H1 (cell line): Measurements from ENCODE around the gene ZNF484. TPM values are rescaled to one million over a fixed set of nuclear protein-coding genes. Genes with fewer than 3 reads are reported as not detected.
"Not testable (repeated sequence)": the region's sequence is repeated elsewhere in the genome, so short reads cannot be mapped to it uniquely, and the experiment has no call there.

Experiments used
- CTCF ChIA-PET: fragments of 300-600 bp; sonication (Branson Sonifier 250); formaldehyde crosslinking; loops from one replicate; lab custom pipeline; 2021; ENCODE audit not compliant: partially characterized antibody; lab: Charles Lee
- POLR2A ChIA-PET: fragments of 300-600 bp; sonication (Branson Sonifier 250); formaldehyde crosslinking; loops from one replicate; lab custom pipeline; 2021; ENCODE audit warnings: inconsistent platforms; ENCODE audit not compliant: partially characterized antibody; lab: Charles Lee
- DNase-seq, 2 experiments: peaks; one replicate each; pipeline versions ENCODE4 v3.0.0 to v3.0.0-alpha.2; 2010 to 2022; ENCODE audit warnings: low spot score in 2 of 2, low read depth in 1 of 2, mixed read lengths in 1 of 2
- FAIRE-seq: peaks from 2 replicates; lab custom pipeline; 2011; peaks lifted over from hg19 to GRCh38; lab: Jason Lieb, UNC
- H2AFZ ChIP-seq: 2 replicates; pipeline ENCODE4 v1.8.1; 2012; ENCODE audit warnings: low read length, inconsistent platforms
- H2AK5ac ChIP-seq: 2 replicates; pipeline ENCODE4 v1.6.1; 2013; ENCODE audit warnings: low read depth, low read length
- H2BK120ac ChIP-seq: replicated peaks from 2 replicates; pipeline ENCODE3; 2013; ENCODE audit warnings: low read depth, low read length, inconsistent platforms
- H2BK12ac ChIP-seq: 2 replicates; pipeline ENCODE4 v1.6.1; 2013; ENCODE audit warnings: low read depth, low read length
- H2BK15ac ChIP-seq: 2 replicates; pipeline ENCODE4 v1.6.1; 2013; ENCODE audit warnings: low read length
- H2BK20ac ChIP-seq: 2 replicates; pipeline ENCODE4 v1.6.1; 2013; ENCODE audit warnings: low read length
- H2BK5ac ChIP-seq: 2 replicates; pipeline ENCODE4 v1.6.1; 2013; ENCODE audit warnings: low read depth, low read length
- H3K14ac ChIP-seq: 2 replicates; pipeline ENCODE4 v1.6.1; 2013; ENCODE audit warnings: inconsistent platforms; ENCODE audit not compliant: insufficient read length
- H3K18ac ChIP-seq: 2 replicates; pipeline ENCODE4 v1.6.1; 2013; ENCODE audit warnings: low read length; ENCODE audit errors: extremely low read depth
- H3K23ac ChIP-seq: 2 replicates; pipeline ENCODE4 v1.6.1; 2013; ENCODE audit warnings: inconsistent platforms; ENCODE audit not compliant: insufficient read length
- H3K23me2 ChIP-seq: 2 replicates; pipeline ENCODE4 v1.6.1; 2013; ENCODE audit warnings: low read depth, low read length
- H3K27ac ChIP-seq: 2 replicates; pipeline ENCODE4 v1.6.1; 2011; ENCODE audit warnings: low read depth, low read length, inconsistent platforms
- H3K27me3 ChIP-seq, 4 experiments: replicated peaks in 1 of 4; 1 replicate in 1 of 4; 2 replicates in 3 of 4; pipeline versions ENCODE4 v1.6.1 to v1.8.1; 2011 to 2013; ENCODE audit warnings: low read length in 3 of 4, mild to moderate bottlenecking in 3 of 4, inconsistent platforms in 2 of 4, mixed read lengths in 2 of 4, moderate library complexity in 1 of 4; ENCODE audit not compliant: control insufficient read depth in 3 of 4, insufficient read depth in 3 of 4; ENCODE audit errors: extremely low read depth in 1 of 4
- H3K36me3 ChIP-seq, 4 experiments: 2 replicates each; pipeline versions ENCODE4 v1.6.1 to v1.8.1; 2011 to 2013; ENCODE audit warnings: mild to moderate bottlenecking in 4 of 4, low read length in 3 of 4, moderate library complexity in 2 of 4, control low read depth in 1 of 4, inconsistent platforms in 1 of 4; ENCODE audit not compliant: insufficient read depth in 4 of 4, control insufficient read depth in 2 of 4
- H3K4ac ChIP-seq: replicated peaks from 2 replicates; pipeline ENCODE3; 2013; ENCODE audit warnings: low read length, low read depth, mixed read lengths, inconsistent platforms; ENCODE audit not compliant: insufficient read length
- H3K4me1 ChIP-seq, 4 experiments: replicated peaks in 1 of 4; 1 replicate in 1 of 4; 2 replicates in 3 of 4; pipeline versions ENCODE4 v1.6.1 to v1.8.1; 2011 to 2013; ENCODE audit warnings: low read length in 3 of 4, inconsistent platforms in 2 of 4, mixed read lengths in 1 of 4; ENCODE audit not compliant: insufficient read depth in 4 of 4, control insufficient read depth in 3 of 4
- H3K4me2 ChIP-seq, 2 experiments: 2 replicates each; pipeline versions ENCODE4 v1.6.1 to v1.8.1; 2011 to 2013; ENCODE audit warnings: low read depth in 2 of 2, low read length in 2 of 2, control low read depth in 1 of 2, inconsistent platforms in 1 of 2, mild to moderate bottlenecking in 1 of 2; ENCODE audit not compliant: insufficient read depth in 1 of 2
- H3K4me3 ChIP-seq, 4 experiments: fragments of 200-600, 300-600 bp in 1 of 4; sonication (generic), shearing (Covaris generic), sonication (Bioruptor Twin) in 1 of 4; 2 replicates each; pipeline versions ENCODE4 v1.5.1 to v1.8.1; 2011 to 2016; ENCODE audit warnings: low read length in 4 of 4, low read depth in 3 of 4, control low read depth in 2 of 4, inconsistent platforms in 2 of 4, mild to moderate bottlenecking in 2 of 4, mixed read lengths in 1 of 4, moderate library complexity in 1 of 4; ENCODE audit not compliant: insufficient read depth in 2 of 4; ENCODE audit errors: extremely low read depth in 1 of 4
- H3K56ac ChIP-seq: replicated peaks from 2 replicates; pipeline ENCODE3; 2013; ENCODE audit warnings: low read depth, mild to moderate bottlenecking, mixed read lengths, low read length, inconsistent platforms; ENCODE audit not compliant: insufficient read length
- H3K79me1 ChIP-seq: 2 replicates; pipeline ENCODE4 v1.6.1; 2013; ENCODE audit warnings: low read depth, low read length, control low read depth
- H3K79me2 ChIP-seq, 2 experiments: 2 replicates each; pipeline versions ENCODE4 v1.6.1 to v1.8.1; 2012 to 2013; ENCODE audit warnings: low read length in 2 of 2, mild to moderate bottlenecking in 2 of 2, inconsistent platforms in 1 of 2; ENCODE audit not compliant: insufficient read depth in 2 of 2, control insufficient read depth in 1 of 2
- H3K9ac ChIP-seq, 4 experiments: replicated peaks in 1 of 4; 1 replicate in 1 of 4; 2 replicates in 3 of 4; pipeline versions ENCODE4 v1.6.1 to v1.8.1; 2011 to 2013; ENCODE audit warnings: low read depth in 3 of 4, low read length in 3 of 4, control low read depth in 2 of 4, mild to moderate bottlenecking in 2 of 4, moderate library complexity in 2 of 4, inconsistent platforms in 1 of 4; ENCODE audit errors: extremely low read depth in 1 of 4
- H3K9me3 ChIP-seq, 2 experiments: 2 replicates each; pipeline versions ENCODE4 v1.6.1 to v1.8.1; 2012 to 2013; ENCODE audit warnings: mild to moderate bottlenecking in 2 of 2, moderate library complexity in 2 of 2, control low read depth in 1 of 2, inconsistent platforms in 1 of 2, low read depth in 1 of 2, low read length in 1 of 2, mixed read lengths in 1 of 2; ENCODE audit not compliant: insufficient read depth in 2 of 2
- H4K20me1 ChIP-seq, 2 experiments: replicated peaks in 1 of 2; 2 replicates each; pipeline versions ENCODE3 to v1.8.1; 2011 to 2013; ENCODE audit warnings: inconsistent platforms in 2 of 2, low read length in 2 of 2, mild to moderate bottlenecking in 1 of 2; ENCODE audit not compliant: insufficient read depth in 2 of 2, control insufficient read depth in 1 of 2
- H4K5ac ChIP-seq: 2 replicates; pipeline ENCODE4 v1.6.1; 2013; ENCODE audit warnings: low read length, low read depth, mixed read lengths, inconsistent platforms; ENCODE audit not compliant: insufficient read length
- H4K8ac ChIP-seq: 2 replicates; pipeline ENCODE4 v1.8.0; 2013; ENCODE audit warnings: mild to moderate bottlenecking, moderate library complexity, low read length, inconsistent platforms; ENCODE audit not compliant: insufficient read depth; ENCODE audit errors: extremely low read depth
- H4K91ac ChIP-seq: replicated peaks from 2 replicates; pipeline ENCODE3; 2013; ENCODE audit warnings: low read length, mixed read lengths, inconsistent platforms; ENCODE audit not compliant: insufficient read length
- WGBS, 2 experiments: shearing (Covaris generic) in 1 of 2; methylation state at CpG; one replicate each; pipeline versions ENCODE4 v1.1.6 to v1.1.7; 2013 to 2015; ENCODE audit warnings: low lambda C conversion rate in 2 of 2, mixed read lengths in 2 of 2, inconsistent platforms in 1 of 2, low coverage in 1 of 2, missing lambda C conversion rate in 1 of 2; ENCODE audit not compliant: insufficient replicate concordance in 2 of 2, insufficient coverage in 1 of 2, insufficient read length in 1 of 2; ENCODE audit errors: extremely low coverage in 1 of 2, missing lambda C conversion rate in 1 of 2; 5-methylcytosine and 5-hydroxymethylcytosine counted together
- polyA plus RNA-seq, 7 experiments: library from polyadenylated mRNA; depleted of rRNA in 3 of 7; stranded (reverse) in 5 of 7; unstranded in 2 of 7; fragments of >200 nt in 5 of 7; fragments of 200-250 nt in 2 of 7; gene quantifications; 1 replicate in 5 of 7; 2 replicates in 1 of 7; 4 replicates in 1 of 7; pipeline versions ENCODE4 v1.2.1 to v1.2.3, GENCODE V29; 2011 to 2013; ENCODE audit warnings: missing spikeins in 2 of 7, mixed read lengths in 2 of 7
- total RNA-seq: library from RNA; stranded (reverse); fragmentation: NEBNext Ultra II Directional; extraction: Animal tissue kit (Norgen Biotek cat#: 25700); gene quantifications from 2 replicates; pipeline ENCODE4 v1.2.1, GENCODE V29; 2021

ZNF484 gene
- total and polyA plus RNA-seq, 2 of the 8 experiments (the other 6 are each of a cell fraction or from before 2014, with no cell fraction given) = 1.3 to 11.5 TPM

DNA sequence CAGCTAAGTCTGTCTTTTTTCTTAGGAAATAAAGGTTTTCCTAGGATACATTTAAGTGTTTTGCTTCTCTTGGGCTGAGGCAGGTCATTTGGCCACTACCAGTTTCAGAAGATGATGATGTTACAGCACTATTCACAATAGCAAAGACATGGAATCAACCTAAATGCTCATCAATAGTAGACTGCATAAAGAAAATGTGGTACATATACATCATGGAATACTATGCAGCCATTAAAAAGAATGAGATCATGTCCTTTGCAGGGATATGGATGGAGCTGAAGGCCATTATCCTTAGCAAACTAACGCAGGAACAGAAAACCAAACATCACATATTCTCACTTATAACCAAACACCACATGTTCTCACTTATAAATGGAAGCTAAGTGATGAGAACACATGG is 39.4 kb downstream of the ZNF484 start:
- CTCF ChIA-PET = interaction anchor here (1.3 kb wide), 1 partner anchor 13 kb away, joined by 3 read pairs; no protein-coding TSS in a partner anchor
- WGBS, 2 experiments = 93% methylated on average over 1 of the region's 1 CpG; no CpG with 5 or more reads in 1 of the 2 experiments
- H3K4me3 ChIP-seq = not testable (repeated sequence)

More for the DNA sequence above, 39.4 kb downstream of the ZNF484 start:
- H3K18ac ChIP-seq, FAIRE-seq, H3K36me3 ChIP-seq, DNase-seq, H2AK5ac ChIP-seq, H3K9ac ChIP-seq, H2BK5ac ChIP-seq, H4K8ac ChIP-seq, POLR2A ChIA-PET, H3K23me2 ChIP-seq, H2BK15ac ChIP-seq, H3K27me3 ChIP-seq, H3K4me1 ChIP-seq, H3K56ac ChIP-seq, H3K14ac ChIP-seq, H3K23ac ChIP-seq, H2BK12ac ChIP-seq, H2BK20ac ChIP-seq, H4K5ac ChIP-seq, H3K79me1 ChIP-seq, H2AFZ ChIP-seq, H3K27ac ChIP-seq, H4K91ac ChIP-seq, H3K4me2 ChIP-seq, H4K20me1 ChIP-seq, H3K4ac ChIP-seq, H2BK120ac ChIP-seq, H3K79me2 ChIP-seq: not testable (repeated sequence)
- H3K9me3 ChIP-seq = peaks cover 25 to 33% of the 10 kb centered on the region in 2 experiments
